GM12874 (cell line): ENCODE measurements around the gene NOC2L.
A peak's percentile ranks its signal among the peaks of the same experiment; 100 is the strongest.

Experiments used
- CTCF ChIP-seq: IDR thresholded peaks from 2 replicates; pipeline ENCODE4 v1.5.1; 2011; ENCODE audit warnings: low read depth, mild to moderate bottlenecking, control low read depth, low read length, moderate library complexity; ENCODE audit not compliant: insufficient read depth

Gene NOC2L

GRCh38 chr1:938088-938683 lies 20.9 kb downstream of the NOC2L start:
- TF ChIP-seq CTCF, result peak; percentile 52

DNA sequence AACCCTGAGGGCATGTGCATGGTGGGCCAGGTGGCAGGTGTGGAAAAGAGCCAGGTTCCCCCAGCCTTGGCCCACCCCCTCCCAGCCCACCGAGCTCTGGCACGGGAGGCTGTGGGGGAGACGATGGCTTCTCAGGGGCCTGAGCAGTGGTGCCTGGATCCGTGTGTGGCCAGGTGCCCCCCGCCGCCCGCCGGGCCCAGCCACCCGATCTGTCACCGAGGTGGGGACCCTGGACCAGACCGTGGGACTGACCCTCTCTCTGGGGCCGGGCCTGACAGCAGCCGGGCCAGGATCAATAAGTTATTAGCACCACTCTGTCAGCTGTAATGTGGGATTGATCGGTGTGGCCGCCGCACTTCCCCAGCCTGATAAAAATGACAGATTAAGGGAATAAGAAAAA lies 21.5 kb downstream of the NOC2L start:
- no peak for TF ChIP-seq CTCF

GRCh38 chr1:936348-937264 lies 22.4 kb downstream of the NOC2L start:
- no peak for TF ChIP-seq CTCF

- no peak for TF ChIP-seq CTCF
Measured at GRCh38 chr1:935751-936231, 23.3 kb downstream of the NOC2L start.

DNA sequence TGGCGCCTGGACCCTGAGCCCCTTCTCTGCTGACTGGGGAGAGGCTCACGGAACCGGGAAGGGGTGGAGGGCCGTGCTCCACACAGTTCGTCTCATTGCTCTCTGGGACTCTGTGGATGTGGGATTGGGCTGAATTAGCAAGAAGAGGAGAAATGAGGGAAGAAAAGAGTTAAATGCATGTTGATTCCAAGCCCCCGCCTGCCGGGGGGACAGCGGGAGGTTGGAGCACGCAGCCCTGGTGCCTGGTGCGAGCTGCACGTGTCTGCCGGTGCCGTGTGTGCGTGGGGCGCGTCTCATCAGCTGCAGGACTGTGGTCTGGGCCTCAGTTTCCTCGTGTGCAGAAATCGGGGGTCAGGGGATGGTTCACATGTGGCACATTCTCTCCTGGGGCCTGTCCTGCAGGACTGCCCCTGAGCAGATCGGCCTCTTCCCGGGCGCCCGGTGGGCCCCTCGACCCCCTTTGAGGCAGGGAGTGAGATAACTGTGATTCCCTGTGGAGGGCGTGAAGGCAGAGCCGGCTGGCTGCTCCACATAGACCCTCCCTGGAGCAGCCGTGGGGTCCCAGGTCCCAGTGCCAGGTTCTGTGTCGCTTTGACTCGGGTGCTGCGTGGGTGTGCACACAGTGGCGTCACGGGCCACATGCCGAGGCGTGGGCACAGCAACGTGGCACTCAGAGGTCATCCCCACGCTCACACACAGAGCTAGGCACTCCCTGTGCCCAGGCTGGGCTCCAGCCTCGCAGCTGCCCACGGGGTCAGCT lies 23.9 kb downstream of the NOC2L start:
- no peak for TF ChIP-seq CTCF

DNA sequence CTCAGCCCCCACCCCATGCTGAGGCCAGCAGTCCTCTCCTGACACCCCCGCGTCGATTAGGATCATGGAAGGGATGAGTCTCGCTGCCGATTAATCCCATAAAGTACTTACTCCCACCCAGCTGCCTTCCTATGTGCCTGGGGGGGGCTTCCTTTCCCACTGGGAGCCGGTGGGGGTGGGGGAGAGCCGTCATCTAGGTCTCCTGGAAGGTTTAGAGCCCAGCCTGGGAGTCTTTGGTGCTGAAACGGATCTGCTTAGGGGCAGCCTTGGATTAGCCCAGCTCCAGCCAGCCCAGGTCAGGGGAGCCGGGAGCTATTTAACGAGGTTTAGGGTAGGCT lies 25.5 kb downstream of the NOC2L start:
- TF ChIP-seq CTCF, result no peak
